Esophagus muscularis mucosa (tissue), 4 donors: ENCODE measurements around the gene FPR3. TPM values are rescaled to one million over a fixed set of nuclear protein-coding genes. Genes with fewer than 3 reads are reported as not detected.
A peak's percentile ranks its signal among the peaks of the same experiment; 100 is the strongest.

ENCODE experiments used
- DNase-seq: peaks from one replicate; pipeline ENCODE4 v3.0.0-alpha.2; 2017; ENCODE audit errors: extremely low spot score
- H3K27ac ChIP-seq, 4 donors: fragments of 200-600 bp; sonication (generic); replicated peaks in 1 of 4; 1 replicate in 3 of 4; 2 replicates in 1 of 4; pipeline ENCODE4 v1.5.1; 2016 to 2019; ENCODE audit warnings: mild to moderate bottlenecking in 1 of 4
- H3K27me3 ChIP-seq, 4 donors: fragments of 200-600 bp; sonication (generic); one replicate each; pipeline versions ENCODE4 v1.5.1 to v1.6.0; 2016 to 2019
- H3K36me3 ChIP-seq, 4 donors: fragments of 200-600 bp; sonication (generic); one replicate each; pipeline ENCODE4 v1.5.1; 2016 to 2019
- H3K4me1 ChIP-seq, 4 donors: fragments of 200-600 bp; sonication (generic); one replicate each; pipeline ENCODE4 v1.5.1; 2016 to 2019
- H3K4me3 ChIP-seq, 4 donors: fragments of 200-600 bp; sonication (generic); 1 replicate in 2 of 4; 2 replicates in 2 of 4; pipeline ENCODE4 v1.5.1; 2016 to 2019; ENCODE audit warnings: mild to moderate bottlenecking in 4 of 4, moderate library complexity in 1 of 4
- H3K9me3 ChIP-seq, 4 donors: fragments of 200-600 bp; sonication (generic); 1 replicate in 3 of 4; 2 replicates in 1 of 4; pipeline ENCODE4 v1.5.1; 2016 to 2019
- CTCF ChIP-seq, 3 experiments: fragments of 200-600 bp in 2 of 3; fragments of 450-650 bp in 1 of 3; sonication (generic) in 2 of 3; IDR thresholded peaks; one replicate each; pipeline ENCODE4 v1.5.1; 2017 to 2019; ENCODE audit warnings: antibody characterized with exemption in 3 of 3, mild to moderate bottlenecking in 2 of 3, moderate library complexity in 1 of 3
- EP300 ChIP-seq: sonication (generic); formaldehyde crosslinking; IDR thresholded peaks from one replicate; pipeline ENCODE4 v1.6.1; 2017; ENCODE audit warnings: antibody characterized with exemption
- POLR2A ChIP-seq: fragments of 450-650 bp; IDR thresholded peaks from one replicate; pipeline ENCODE4 v1.6.1; 2017; ENCODE audit warnings: antibody characterized with exemption, moderate library complexity, mild to moderate bottlenecking, low read depth
- POLR2AphosphoS5 ChIP-seq, 2 donors: sonication (generic); formaldehyde crosslinking; IDR thresholded peaks; one replicate each; pipeline ENCODE4 v1.6.1; 2017; ENCODE audit warnings: antibody characterized with exemption in 2 of 2
- WGBS: methylation state at CpG from one replicate; pipeline ENCODE4 v1.1.5; 2018; 5-methylcytosine and 5-hydroxymethylcytosine counted together
- intact Hi-C: fragments of 100-400 bp; cut with DNase I; formaldehyde crosslinking; loops from one replicate; pipeline ENCODE4 v1.15.1; 2023
- total RNA-seq, 4 donors: library from RNA; depleted of rRNA; stranded (reverse); fragments of >200 nt; gene quantifications; one replicate each; pipeline versions ENCODE4 v1.1.0 to v1.2.1, GENCODE V29; 2016

The FPR3 gene
- total RNA-seq, 4 donors from 2014 or later, result 4.0 to 9.9 (median 6.8) TPM

GRCh38 chr19:51816711-51817110 lies 21.8 kb downstream of the FPR3 start:
- Histone ChIP-seq H3K9me3 (no peaks in the 10 kb centered on the region), H3K27me3 (no peaks in the 10 kb centered on the region), H3K4me3 (no peak overlapping the region), H3K36me3 (no peaks in the 10 kb centered on the region), H3K4me1 (no peaks in the 10 kb centered on the region), H3K27ac (no peak overlapping the region)
- WGBS, result 91% methylated on average over 1 of the region's 1 CpG
- no peak for DNase-seq
- intact Hi-C loops, result no loop called here
- TF ChIP-seq POLR2A, result no peak

- Histone ChIP-seq H3K27ac (no peak overlapping the region), H3K27me3 (no peaks in the 10 kb centered on the region), H3K4me1 (no peaks in the 10 kb centered on the region), H3K9me3 (no peaks in the 10 kb centered on the region), H3K36me3 (no peaks in the 10 kb centered on the region), H3K4me3 (no peak overlapping the region)
- intact Hi-C loops, result no loop called here
- 53% methylated on average over 3 of the region's 3 CpGs for WGBS
- no peak for DNase-seq
- TF ChIP-seq POLR2A (no peak), CTCF (IDR thresholded peaks at IDR 0.05) (no peak), POLR2AphosphoS5 (IDR thresholded peaks at IDR 0.05) (no peak), EP300 (no peak)
These were observed 25.1 kb downstream of the FPR3 start for GRCh38 chr19:51820011-51820410.

GRCh38 chr19:51820831-51821446 lies 26.0 kb downstream of the FPR3 start:
- H3K4me3 ChIP-seq, result no peak overlapping the region
- H3K27me3 ChIP-seq, result no peaks in the 10 kb centered on the region
- no peaks in the 10 kb centered on the region for H3K36me3 ChIP-seq
- TF ChIP-seq EP300 (no peak), CTCF (IDR thresholded peaks at IDR 0.05) (no peak), POLR2A (no peak), POLR2AphosphoS5 (IDR thresholded peaks at IDR 0.05) (no peak)
- intact Hi-C loops, result no loop called here
- H3K27ac ChIP-seq, result no peak overlapping the region
- no peak for DNase-seq
- 70% methylated on average over 6 of the region's 7 CpGs for WGBS
- no peaks in the 10 kb centered on the region for H3K4me1 ChIP-seq
- H3K9me3 ChIP-seq, result no peaks in the 10 kb centered on the region

- Histone ChIP-seq H3K4me1 (no peaks in the 10 kb centered on the region), H3K27ac (peak overlapping the region in 1 of 4 donors; percentile 10), H3K27me3 (no peaks in the 10 kb centered on the region), H3K4me3 (no peak overlapping the region), H3K36me3 (no peaks in the 10 kb centered on the region), H3K9me3 (no peaks in the 10 kb centered on the region)
- WGBS, result 68% methylated on average over 3 of the region's 3 CpGs
- no peak for TF ChIP-seq EP300
- intact Hi-C loops, result no loop called here
- no peak for DNase-seq
These were observed 26.5 kb downstream of the FPR3 start for GRCh38 chr19:51821456-51821855.

- Histone ChIP-seq H3K27me3 (no peaks in the 10 kb centered on the region), H3K4me1 (no peaks in the 10 kb centered on the region), H3K36me3 (no peaks in the 10 kb centered on the region), H3K9me3 (no peaks in the 10 kb centered on the region), H3K27ac (peak overlapping the region in 1 of 4 donors; percentile 10), H3K4me3 (no peak overlapping the region)
- intact Hi-C loops, result no loop called here
- TF ChIP-seq POLR2A, result no peak
- no peak for TF ChIP-seq CTCF (IDR thresholded peaks at IDR 0.05)
- TF ChIP-seq POLR2AphosphoS5 (IDR thresholded peaks at IDR 0.05), result no peak
- no peak for TF ChIP-seq EP300
- DNase-seq, result no peak
These were observed 27.0 kb downstream of the FPR3 start for GRCh38 chr19:51821921-51822320.

- Histone ChIP-seq H3K27ac (no peak overlapping the region), H3K36me3 (no peaks in the 10 kb centered on the region), H3K27me3 (no peaks in the 10 kb centered on the region), H3K4me1 (no peaks in the 10 kb centered on the region), H3K9me3 (no peaks in the 10 kb centered on the region), H3K4me3 (no peak overlapping the region)
- intact Hi-C loops, result no loop called here
- WGBS, result 81% methylated on average over 2 of the region's 2 CpGs
- no peak for DNase-seq
- TF ChIP-seq EP300 (no peak), POLR2AphosphoS5 (IDR thresholded peaks at IDR 0.05) (no peak), POLR2A (no peak), CTCF (IDR thresholded peaks at IDR 0.05) (no peak)
These were observed 27.4 kb downstream of the FPR3 start for GRCh38 chr19:51822325-51822724.
